ENCODE data around the gene OTOP1. TPM values are rescaled to one million over a fixed set of nuclear protein-coding genes. Genes with fewer than 3 reads are reported as not detected.
"Not testable (repeated sequence)": the region's sequence is repeated elsewhere in the genome, so short reads cannot be mapped to it uniquely, and the experiment has no call there.

Gene OTOP1
- total RNA-seq, 1 donor from 2014 or later, result not detected

- no peak for DNase-seq (ENCODE audit: low read depth in 2 of 2)
Measured at GRCh38 chr4:4233610-4234009, 6.9 kb upstream of the OTOP1 start.

- no peak for DNase-seq (ENCODE audit: low read depth in 2 of 2)
Measured at GRCh38 chr4:4228356-4228668, 1.6 kb upstream of the OTOP1 start.

- no peak for DNase-seq (ENCODE audit: low read depth in 2 of 2)
Measured at GRCh38 chr4:4227510-4228355, 1.0 kb upstream of the OTOP1 start.

- DNase-seq (ENCODE audit: low read depth in 2 of 2), result no peak
Measured at GRCh38 chr4:4225915-4226605, 669 bp downstream of the OTOP1 start.

GRCh38 chr4:4217113-4217512, 9.6 kb downstream of the OTOP1 start:
- no peak for DNase-seq (ENCODE audit: low read depth in 2 of 2)

- peak in 1 of 2 donors; percentile 5 for DNase-seq (ENCODE audit: low read depth in 2 of 2)
Measured at GRCh38 chr4:4216648-4217047, 10.1 kb downstream of the OTOP1 start.

GRCh38 chr4:4213674-4214073, 13.1 kb downstream of the OTOP1 start:
- not testable (repeated sequence) for DNase-seq (ENCODE audit: low read depth in 2 of 2)

GRCh38 chr4:4206204-4206603, 20.5 kb downstream of the OTOP1 start:
- no peak for DNase-seq (ENCODE audit: low read depth in 2 of 2)

- no peak for DNase-seq (ENCODE audit: low read depth in 2 of 2)
Measured at GRCh38 chr4:4204401-4204745, 22.4 kb downstream of the OTOP1 start.

GRCh38 chr4:4203688-4204400, 22.9 kb downstream of the OTOP1 start:
- DNase-seq (ENCODE audit: low read depth in 2 of 2), result no peak

- DNase-seq (ENCODE audit: low read depth in 2 of 2), result no peak
Measured at GRCh38 chr4:4202510-4202909, 24.2 kb downstream of the OTOP1 start.

- DNase-seq (ENCODE audit: low read depth in 2 of 2), result no peak
Measured at GRCh38 chr4:4200624-4201023, 26.1 kb downstream of the OTOP1 start.

- DNase-seq (ENCODE audit: low read depth in 2 of 2), result no peak
Measured at GRCh38 chr4:4195354-4195753, 31.4 kb downstream of the OTOP1 start.

- not testable (repeated sequence) for DNase-seq (ENCODE audit: low read depth in 2 of 2)
Measured at GRCh38 chr4:4188557-4188956, 38.2 kb downstream of the OTOP1 start.

GRCh38 chr4:4185528-4185927, 41.2 kb downstream of the OTOP1 start:
- DNase-seq (ENCODE audit: low read depth in 2 of 2), result no peak

GRCh38 chr4:4182835-4183568, 43.7 kb downstream of the OTOP1 start:
- peak; percentile 2 to 11 for DNase-seq (ENCODE audit: low read depth in 2 of 2)

GRCh38 chr4:4170596-4171150, 56.1 kb downstream of the OTOP1 start:
- DNase-seq (ENCODE audit: low read depth in 2 of 2), result no peak

- not testable (repeated sequence) for DNase-seq (ENCODE audit: low read depth in 2 of 2)
Measured at GRCh38 chr4:4167981-4168780, 58.5 kb downstream of the OTOP1 start.

- not testable (repeated sequence) for DNase-seq (ENCODE audit: low read depth in 2 of 2)
Measured at GRCh38 chr4:4166986-4167385, 59.7 kb downstream of the OTOP1 start.

GRCh38 chr4:4165701-4166392, 60.9 kb downstream of the OTOP1 start:
- DNase-seq (ENCODE audit: low read depth in 2 of 2), result not testable (repeated sequence)

Measured in dermis microvascular lymphatic vessel endothelial cell (primary cell).